ENCODE measurements around the gene LYZL1.

DNA sequence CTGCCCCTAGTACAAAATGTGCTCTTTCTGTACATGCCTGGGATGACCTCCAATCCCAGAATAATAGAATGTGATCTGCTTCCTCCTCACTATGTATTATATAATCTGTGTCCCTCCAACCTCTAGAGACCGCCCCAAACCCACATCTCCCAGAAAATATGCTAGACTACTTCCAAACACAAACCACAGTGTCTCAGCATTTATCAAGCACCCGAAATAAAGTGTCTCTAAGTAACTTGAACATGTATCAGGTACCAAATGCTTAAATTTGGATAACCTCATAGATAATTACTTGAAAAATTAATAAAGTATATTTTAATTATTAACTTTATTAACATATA is 16.1 kb downstream of the LYZL1 start:
- TF ChIP-seq, protein P1, sequence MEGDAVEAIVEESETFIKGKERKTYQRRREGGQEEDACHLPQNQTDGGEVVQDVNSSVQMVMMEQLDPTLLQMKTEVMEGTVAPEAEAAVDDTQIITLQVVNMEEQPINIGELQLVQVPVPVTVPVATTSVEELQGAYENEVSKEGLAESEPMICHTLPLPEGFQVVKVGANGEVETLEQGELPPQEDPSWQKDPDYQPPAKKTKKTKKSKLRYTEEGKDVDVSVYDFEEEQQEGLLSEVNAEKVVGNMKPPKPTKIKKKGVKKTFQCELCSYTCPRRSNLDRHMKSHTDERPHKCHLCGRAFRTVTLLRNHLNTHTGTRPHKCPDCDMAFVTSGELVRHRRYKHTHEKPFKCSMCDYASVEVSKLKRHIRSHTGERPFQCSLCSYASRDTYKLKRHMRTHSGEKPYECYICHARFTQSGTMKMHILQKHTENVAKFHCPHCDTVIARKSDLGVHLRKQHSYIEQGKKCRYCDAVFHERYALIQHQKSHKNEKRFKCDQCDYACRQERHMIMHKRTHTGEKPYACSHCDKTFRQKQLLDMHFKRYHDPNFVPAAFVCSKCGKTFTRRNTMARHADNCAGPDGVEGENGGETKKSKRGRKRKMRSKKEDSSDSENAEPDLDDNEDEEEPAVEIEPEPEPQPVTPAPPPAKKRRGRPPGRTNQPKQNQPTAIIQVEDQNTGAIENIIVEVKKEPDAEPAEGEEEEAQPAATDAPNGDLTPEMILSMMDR (IDR thresholded peaks at IDR 0.05): no peak
- no peak for TF ChIP-seq POLR2A (IDR thresholded peaks at IDR 0.05)
